Keratinocyte (primary cell): ENCODE results near the gene CHMP3. TPM values are rescaled to one million over a fixed set of nuclear protein-coding genes. Genes with fewer than 3 reads are reported as not detected.

Experiments
- DNase-seq: peaks from one replicate; pipeline ENCODE4 v3.0.0-alpha.2; 2011; ENCODE audit warnings: low read depth, missing footprints, low spot score
- FAIRE-seq: peaks from 2 replicates; lab custom pipeline; 2011; peaks lifted over from hg19 to GRCh38; lab: Jason Lieb, UNC
- H2AFZ ChIP-seq: 2 replicates; pipeline ENCODE4 v1.6.0; 2012; ENCODE audit warnings: low read length, control low read depth, inconsistent platforms; ENCODE audit not compliant: control insufficient read depth
- H3K27ac ChIP-seq: 2 replicates; pipeline ENCODE4 v1.5.1; 2011; ENCODE audit warnings: low read length; ENCODE audit not compliant: control insufficient read depth, insufficient read depth
- H3K27me3 ChIP-seq: 3 replicates; pipeline ENCODE4 v1.6.0; 2011; ENCODE audit warnings: low read length; ENCODE audit not compliant: control insufficient read depth, insufficient read depth; ENCODE audit errors: extremely low read depth
- H3K36me3 ChIP-seq, 2 experiments: 2 replicates in 1 of 2; 3 replicates in 1 of 2; pipeline ENCODE4 v1.5.1; 2011; ENCODE audit warnings: low read length in 2 of 2, mild to moderate bottlenecking in 1 of 2; ENCODE audit not compliant: control insufficient read depth in 2 of 2, insufficient read depth in 2 of 2; ENCODE audit errors: extremely low read depth in 1 of 2
- H3K4me1 ChIP-seq: 3 replicates; pipeline ENCODE4 v1.5.1; 2011; ENCODE audit warnings: low read length; ENCODE audit not compliant: control insufficient read depth, insufficient read depth; ENCODE audit errors: extremely low read depth
- H3K4me2 ChIP-seq: 3 replicates; pipeline ENCODE4 v1.6.0; 2011; ENCODE audit warnings: low read depth, low read length; ENCODE audit not compliant: control insufficient read depth, insufficient read depth; ENCODE audit errors: extremely low read depth
- H3K4me3 ChIP-seq, 3 experiments: fragments of 200-600 bp in 1 of 3; sonication (generic) in 1 of 3; 2 replicates in 2 of 3; 3 replicates in 1 of 3; pipeline ENCODE4 v1.5.1; 2011 to 2016; ENCODE audit warnings: low read length in 3 of 3, mild to moderate bottlenecking in 3 of 3, control low read depth in 2 of 3, inconsistent platforms in 1 of 3, low read depth in 1 of 3, mixed read lengths in 1 of 3, mixed run types in 1 of 3, moderate library complexity in 1 of 3; ENCODE audit not compliant: control insufficient read depth in 2 of 3, insufficient read depth in 2 of 3; ENCODE audit errors: extremely low read depth in 1 of 3
- H3K79me2 ChIP-seq: 2 replicates; pipeline ENCODE4 v1.6.0; 2012; ENCODE audit warnings: low read length; ENCODE audit not compliant: control insufficient read depth, insufficient read depth
- H3K9ac ChIP-seq: 3 replicates; pipeline ENCODE4 v1.6.0; 2011; ENCODE audit warnings: low read length; ENCODE audit not compliant: control insufficient read depth, insufficient read depth; ENCODE audit errors: extremely low read depth
- H3K9me1 ChIP-seq: 3 replicates; pipeline ENCODE4 v1.6.0; 2011; ENCODE audit warnings: low read length; ENCODE audit not compliant: control insufficient read depth, insufficient read depth; ENCODE audit errors: extremely low read depth
- H3K9me3 ChIP-seq: 2 replicates; pipeline ENCODE4 v1.5.1; 2012; ENCODE audit warnings: low read depth, low read length; ENCODE audit not compliant: control insufficient read depth
- H4K20me1 ChIP-seq: 3 replicates; pipeline ENCODE4 v1.6.0; 2011; ENCODE audit warnings: low read length; ENCODE audit not compliant: control insufficient read depth, insufficient read depth; ENCODE audit errors: extremely low read depth
- EZH2 ChIP-seq: IDR thresholded peaks from one replicate; pipeline ENCODE4 v1.6.1; 2012; ENCODE audit warnings: inconsistent platforms, mild to moderate bottlenecking, low read length, moderate library complexity
- dilution Hi-C: fragments of 300-500 bp; cut with MboI; formaldehyde crosslinking; loops from one replicate; pipeline ENCODE4 v1.7.0; 2020; ENCODE audit warnings: low sequenced_read_pairs; ENCODE audit not compliant: extremely low pct_ligation_motif_present
- polyA plus RNA-seq, 5 experiments: library from polyadenylated mRNA; depleted of rRNA in 3 of 5; stranded (reverse) in 3 of 5; stranded (forward) in 1 of 5; unstranded in 1 of 5; fragments of >200 nt; gene quantifications; 1 replicate in 1 of 5; 2 replicates in 3 of 5; 3 replicates in 1 of 5; pipeline versions ENCODE4 v1.2.1 to v1.2.3, GENCODE V29; 2011 to 2012; ENCODE audit warnings: missing spikeins in 2 of 5, low read depth in 1 of 5, low replicate concordance in 1 of 5
- TF ChIP-seq, protein P1 (sequence below), 3 experiments: IDR thresholded peaks in 1 of 3; conservative IDR thresholded peaks in 1 of 3; optimal IDR thresholded peaks in 1 of 3; 2 replicates in 2 of 3; 3 replicates in 1 of 3; pipeline versions ENCODE3 to v1.5.1; 2011; ENCODE audit warnings: low read length in 3 of 3, mild to moderate bottlenecking in 3 of 3, moderate library complexity in 2 of 3, control low read depth in 1 of 3, inconsistent platforms in 1 of 3; ENCODE audit not compliant: insufficient read depth in 2 of 3; ENCODE audit errors: extremely low read depth in 1 of 3

The CHMP3 gene
- polyA plus RNA-seq, 1 donor (not counting 4 experiments of a cell fraction or from before 2014, with no cell fraction given), result 162 TPM

DNA sequence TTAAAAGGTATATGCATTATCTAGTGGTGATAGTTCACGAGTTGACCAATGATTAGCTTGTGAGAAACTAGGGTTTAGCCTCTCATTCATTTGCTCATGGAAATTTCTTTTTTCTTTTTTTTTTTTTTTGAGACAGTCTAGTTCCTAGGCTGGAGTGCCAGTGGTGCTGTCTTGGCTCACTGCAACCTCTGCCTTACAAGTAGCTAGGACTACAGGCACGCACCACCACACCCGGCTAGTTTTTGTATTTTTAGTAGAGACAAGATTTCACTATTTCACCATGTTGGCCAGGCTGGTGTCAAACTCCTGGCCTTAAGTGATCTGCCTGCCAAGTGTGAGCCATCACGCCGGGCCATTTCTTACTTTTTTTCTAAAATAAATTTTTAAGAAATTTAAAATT lies 108.1 kb downstream of the CHMP3 start:
- Histone ChIP-seq H3K4me1 (peaks cover 10% of the 10 kb centered on the region), H3K79me2 (no peaks in the 10 kb centered on the region), H3K9me3 (no peaks in the 10 kb centered on the region), H3K4me2 (no peak overlapping the region), H4K20me1 (no peaks in the 10 kb centered on the region), H3K27ac (no peak overlapping the region), H2AFZ (no peak overlapping the region), H3K36me3 (peaks cover 0 to 20% of the 10 kb centered on the region in 2 experiments), H3K9me1 (no peaks in the 10 kb centered on the region), H3K4me3 (no peak overlapping the region), H3K9ac (no peak overlapping the region), H3K27me3 (no peaks in the 10 kb centered on the region)
- DNase-seq, result no peak
- dilution Hi-C loops, result no loop called here
- TF ChIP-seq, protein P1, sequence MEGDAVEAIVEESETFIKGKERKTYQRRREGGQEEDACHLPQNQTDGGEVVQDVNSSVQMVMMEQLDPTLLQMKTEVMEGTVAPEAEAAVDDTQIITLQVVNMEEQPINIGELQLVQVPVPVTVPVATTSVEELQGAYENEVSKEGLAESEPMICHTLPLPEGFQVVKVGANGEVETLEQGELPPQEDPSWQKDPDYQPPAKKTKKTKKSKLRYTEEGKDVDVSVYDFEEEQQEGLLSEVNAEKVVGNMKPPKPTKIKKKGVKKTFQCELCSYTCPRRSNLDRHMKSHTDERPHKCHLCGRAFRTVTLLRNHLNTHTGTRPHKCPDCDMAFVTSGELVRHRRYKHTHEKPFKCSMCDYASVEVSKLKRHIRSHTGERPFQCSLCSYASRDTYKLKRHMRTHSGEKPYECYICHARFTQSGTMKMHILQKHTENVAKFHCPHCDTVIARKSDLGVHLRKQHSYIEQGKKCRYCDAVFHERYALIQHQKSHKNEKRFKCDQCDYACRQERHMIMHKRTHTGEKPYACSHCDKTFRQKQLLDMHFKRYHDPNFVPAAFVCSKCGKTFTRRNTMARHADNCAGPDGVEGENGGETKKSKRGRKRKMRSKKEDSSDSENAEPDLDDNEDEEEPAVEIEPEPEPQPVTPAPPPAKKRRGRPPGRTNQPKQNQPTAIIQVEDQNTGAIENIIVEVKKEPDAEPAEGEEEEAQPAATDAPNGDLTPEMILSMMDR (optimal IDR thresholded peaks at IDR 0.05 in 1 of 3, IDR thresholded peaks at IDR 0.05 in 1 of 3, conservative IDR thresholded peaks at IDR 0.05 in 1 of 3; ENCODE audit: extremely low read depth in 1 of 3, insufficient read depth in 2 of 3, low read length in 3 of 3), result no peak
- TF ChIP-seq EZH2, result no peak
- no peak for FAIRE-seq

DNA sequence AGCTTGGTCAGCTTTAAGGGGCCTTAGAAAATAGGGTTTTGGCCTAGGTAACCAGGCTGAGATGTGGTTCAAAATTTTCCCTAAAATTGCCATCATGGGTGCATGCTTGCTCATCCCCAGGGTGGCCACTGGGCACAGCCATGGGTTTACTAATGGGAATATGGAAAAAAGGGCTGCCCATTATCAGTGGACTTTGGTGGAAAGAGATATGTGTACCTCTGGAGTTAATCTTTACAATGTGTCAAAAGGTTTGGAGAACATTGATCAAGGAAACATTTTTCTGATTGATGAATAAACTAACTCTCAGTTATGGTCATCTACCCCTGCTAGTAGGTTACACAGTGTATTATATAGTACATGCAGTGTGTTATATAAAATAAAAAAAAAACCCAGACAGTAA lies 109.0 kb downstream of the CHMP3 start:
- Histone ChIP-seq H2AFZ (no peak overlapping the region), H3K27ac (no peak overlapping the region), H3K36me3 (peaks cover 0 to 18% of the 10 kb centered on the region in 2 experiments), H3K79me2 (no peaks in the 10 kb centered on the region), H3K27me3 (no peaks in the 10 kb centered on the region), H3K9me3 (no peaks in the 10 kb centered on the region), H3K4me2 (peak overlapping the region; percentile 41), H3K4me1 (peaks cover 10% of the 10 kb centered on the region), H4K20me1 (no peaks in the 10 kb centered on the region), H3K9me1 (no peaks in the 10 kb centered on the region), H3K9ac (no peak overlapping the region), H3K4me3 (no peak overlapping the region)
- dilution Hi-C loops, result no loop called here
- DNase-seq (no peak), FAIRE-seq (no peak)
- TF ChIP-seq, protein P1 (optimal IDR thresholded peaks at IDR 0.05 in 1 of 3, IDR thresholded peaks at IDR 0.05 in 1 of 3, conservative IDR thresholded peaks at IDR 0.05 in 1 of 3; ENCODE audit: extremely low read depth in 1 of 3, insufficient read depth in 2 of 3, low read length in 3 of 3), result no peak
- TF ChIP-seq EZH2, result no peak
